ENCODE results near the gene UGT1A9.

- TF ChIP-seq CTCF (IDR thresholded peaks at IDR 0.05; ENCODE audit: low read length) (no peak), EZH2phosphoT487 (IDR thresholded peaks at IDR 0.05; ENCODE audit: low read length) (no peak), EZH2 (optimal IDR thresholded peaks at IDR 0.05; ENCODE audit: low read depth, low read length) (no peak)
Measured at GRCh38 chr2:233668605-233669260, 3.0 kb upstream of the UGT1A9 start.

Data from MM.1S (cell line).